Measurements from ENCODE around the gene TBX4. TPM values are rescaled to one million over a fixed set of nuclear protein-coding genes. Genes with fewer than 3 reads are reported as not detected.
"Not testable (repeated sequence)": the region's sequence is repeated elsewhere in the genome, so short reads cannot be mapped to it uniquely, and the experiment has no call there.

The TBX4 gene
- total RNA-seq, 1 donor from 2014 or later, result not detected

DNA sequence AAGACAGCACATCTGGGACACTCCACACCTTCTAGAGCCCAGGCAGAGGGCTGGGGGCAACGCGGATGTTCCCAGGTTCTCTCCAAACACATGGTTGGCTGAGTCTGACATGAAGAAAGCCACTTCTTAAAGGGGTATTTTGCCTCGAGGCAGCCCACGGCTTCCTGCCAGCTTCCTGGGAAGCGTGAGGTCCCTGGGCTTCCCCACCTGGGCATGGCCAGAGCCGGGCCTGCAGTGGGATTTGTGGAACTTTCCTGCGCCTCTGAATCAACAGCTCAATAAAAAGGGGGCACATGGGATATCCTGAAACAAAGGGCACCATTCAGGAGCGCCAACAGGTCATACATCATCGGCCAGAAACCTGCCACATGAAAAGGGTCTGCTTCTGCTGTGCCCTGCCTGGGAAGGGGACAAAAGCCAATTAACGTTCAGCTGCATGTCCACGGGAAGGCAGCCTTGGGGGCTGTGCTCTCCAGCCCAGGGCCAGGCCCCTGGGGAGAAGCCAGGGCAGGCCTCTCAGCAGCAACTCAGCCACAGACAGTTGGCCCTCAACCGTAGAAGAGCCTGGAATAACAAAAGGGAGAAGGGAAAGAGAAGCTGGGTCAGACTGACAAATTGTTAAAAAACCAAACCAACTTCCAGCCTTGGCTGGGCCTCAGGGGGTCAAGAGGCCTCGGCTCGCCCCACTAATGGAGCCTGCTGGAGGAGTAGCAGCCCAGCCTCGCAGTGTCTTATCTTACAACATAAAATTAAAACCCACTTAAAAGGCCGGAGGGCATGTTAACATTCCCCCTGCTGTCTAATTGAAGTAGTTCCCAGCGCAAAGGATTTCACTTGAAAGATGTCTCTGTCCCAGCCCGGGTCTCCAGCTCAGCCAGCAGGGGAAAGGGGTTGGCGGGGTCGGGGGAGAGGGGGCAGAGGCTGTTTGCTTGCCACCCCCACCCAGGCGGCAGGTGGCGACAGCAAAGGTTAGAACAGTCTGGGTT, 34.2 kb downstream of the TBX4 start:
- ATAC-seq, result no peak

- ATAC-seq, result no peak
These were observed 35.2 kb downstream of the TBX4 start for GRCh38 chr17:61487161-61487988.

GRCh38 chr17:61487989-61488595, 35.9 kb downstream of the TBX4 start:
- ATAC-seq, result no peak

DNA sequence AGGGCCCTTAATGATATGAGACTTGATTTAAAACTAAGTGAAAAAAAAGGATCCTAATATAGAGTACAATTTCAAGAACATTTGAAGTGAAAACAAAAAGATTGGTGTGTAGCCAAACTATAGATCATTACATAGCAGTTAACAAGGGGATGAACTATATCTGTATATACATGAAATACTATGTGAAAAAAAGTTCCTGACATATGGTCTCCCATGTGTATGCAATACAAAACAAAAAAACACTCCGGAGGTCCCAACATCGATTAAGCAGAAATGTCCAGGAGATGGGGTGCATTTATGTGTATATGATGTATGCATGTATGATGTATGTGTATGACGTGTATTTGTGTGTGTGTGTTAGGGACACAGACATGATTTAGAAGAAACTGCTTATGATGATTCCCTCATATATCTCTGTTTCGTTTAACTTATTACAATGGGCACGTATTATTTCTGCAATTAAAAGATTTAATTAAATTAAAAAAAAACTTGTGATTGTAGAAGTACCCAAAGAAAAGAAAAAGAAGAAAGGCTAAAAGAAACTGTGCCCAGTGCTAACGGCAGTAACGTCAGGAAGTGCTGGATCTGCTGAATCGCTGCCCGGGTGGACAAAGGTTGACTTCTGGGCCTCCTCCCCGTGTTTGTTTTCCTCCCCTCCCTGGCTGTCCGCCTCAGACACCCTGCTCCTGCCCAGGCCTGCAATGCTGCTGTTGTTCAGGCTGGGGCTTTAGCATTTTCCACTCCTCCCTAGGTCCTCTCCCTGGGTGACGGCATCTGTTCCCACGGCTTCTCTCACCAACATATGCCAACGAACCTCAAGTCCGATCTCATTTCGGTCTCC, 36.9 kb downstream of the TBX4 start:
- peak; percentile 76 for ATAC-seq

GRCh38 chr17:61489719-61490490, 37.7 kb downstream of the TBX4 start:
- ATAC-seq, result no peak

GRCh38 chr17:61490540-61490975, 38.3 kb downstream of the TBX4 start:
- ATAC-seq, result peak; percentile 85

DNA sequence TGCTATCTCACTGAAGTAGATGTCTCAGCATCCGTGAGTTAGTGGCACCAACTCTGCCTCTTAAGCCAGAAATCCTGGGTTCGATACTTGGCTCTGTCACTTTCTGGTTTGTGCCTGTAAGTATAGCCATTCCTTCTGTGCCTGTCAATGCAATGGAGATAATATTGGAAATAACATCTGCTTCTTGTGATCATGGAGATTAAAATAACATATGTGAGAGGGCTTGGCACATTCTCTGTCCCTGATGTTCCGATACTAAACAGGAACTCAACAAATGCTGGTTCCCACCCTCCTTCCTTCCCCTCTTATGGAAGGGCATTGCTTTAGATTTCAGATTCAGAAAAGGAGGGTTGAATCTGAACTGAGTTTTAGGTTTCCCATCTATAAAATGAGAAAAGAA, 39.8 kb downstream of the TBX4 start:
- no peak for ATAC-seq

- no peak for ATAC-seq
These were observed 40.7 kb downstream of the TBX4 start for GRCh38 chr17:61492759-61493526.

- ATAC-seq, result not testable (repeated sequence)
These were observed 41.7 kb downstream of the TBX4 start for GRCh38 chr17:61493830-61494324.

- no peak for ATAC-seq
These were observed 42.3 kb downstream of the TBX4 start for GRCh38 chr17:61494325-61495160.

DNA sequence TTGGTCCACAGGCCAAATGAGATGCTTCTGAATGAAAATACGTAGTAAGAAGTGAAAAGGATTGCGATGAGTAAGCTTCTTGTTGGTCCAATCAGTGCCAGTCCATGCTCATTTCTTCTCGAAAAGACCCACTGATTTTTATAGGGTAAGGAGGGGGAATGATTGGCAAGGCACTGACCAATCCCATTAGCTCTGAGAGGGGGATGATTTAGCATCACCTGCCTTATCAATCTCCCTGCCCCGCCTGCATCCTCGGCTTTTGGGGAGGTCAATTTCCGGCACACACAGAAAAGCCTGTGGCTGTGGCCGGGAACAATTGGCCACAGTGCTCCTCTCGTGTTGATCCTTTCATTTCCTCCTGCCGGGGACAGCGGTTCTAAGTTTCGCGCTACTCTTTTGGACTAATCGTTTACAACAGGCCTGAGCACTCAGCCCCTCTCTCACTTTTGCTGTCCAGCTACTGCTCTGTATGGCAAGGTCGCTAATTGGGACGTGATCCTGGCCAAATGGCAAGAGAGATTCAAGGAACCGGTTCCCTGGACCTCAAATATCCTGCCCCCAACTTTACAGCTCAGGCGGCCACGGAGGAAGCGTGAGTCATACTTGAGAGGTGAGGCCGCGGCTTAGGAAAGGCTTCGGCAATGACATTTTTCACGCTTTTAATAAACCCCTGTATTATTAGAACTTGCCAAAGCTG, 43.1 kb downstream of the TBX4 start:
- ATAC-seq, result peak; percentile 65

- ATAC-seq, result no peak
These were observed 44.1 kb downstream of the TBX4 start for GRCh38 chr17:61496174-61496956.

DNA sequence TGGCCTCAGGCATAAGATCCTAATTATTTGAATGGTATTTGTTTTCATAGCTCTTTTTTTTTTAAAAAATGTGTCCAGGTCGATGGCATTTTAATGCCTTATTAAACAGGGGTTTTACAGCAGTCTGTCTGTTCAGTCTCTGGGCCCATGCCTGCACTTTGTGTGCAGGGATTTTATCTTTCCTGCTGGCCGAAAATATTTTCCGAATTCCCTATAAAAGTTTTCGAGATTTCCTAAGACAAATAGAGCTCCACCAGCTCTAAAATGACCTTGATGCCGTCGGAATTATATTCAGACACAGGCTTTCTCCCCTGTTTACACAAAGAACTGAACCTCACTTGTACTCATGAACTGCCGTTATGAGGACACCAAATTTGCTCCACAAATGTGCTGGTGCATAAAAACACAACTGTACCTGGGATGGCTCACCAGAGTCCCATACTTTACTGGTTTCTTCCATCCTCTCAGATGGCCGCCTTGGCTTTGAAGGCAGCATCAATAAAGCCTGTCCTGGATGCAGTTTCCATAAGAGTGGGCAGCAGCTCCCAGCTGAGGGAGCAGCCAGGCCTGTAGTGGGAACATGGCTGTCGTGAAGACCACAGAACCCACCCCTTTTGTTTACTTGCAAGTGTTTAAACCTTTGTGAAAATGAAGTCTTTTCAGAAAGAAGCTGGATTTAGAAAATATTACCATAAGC, 44.9 kb downstream of the TBX4 start:
- no peak for ATAC-seq

DNA sequence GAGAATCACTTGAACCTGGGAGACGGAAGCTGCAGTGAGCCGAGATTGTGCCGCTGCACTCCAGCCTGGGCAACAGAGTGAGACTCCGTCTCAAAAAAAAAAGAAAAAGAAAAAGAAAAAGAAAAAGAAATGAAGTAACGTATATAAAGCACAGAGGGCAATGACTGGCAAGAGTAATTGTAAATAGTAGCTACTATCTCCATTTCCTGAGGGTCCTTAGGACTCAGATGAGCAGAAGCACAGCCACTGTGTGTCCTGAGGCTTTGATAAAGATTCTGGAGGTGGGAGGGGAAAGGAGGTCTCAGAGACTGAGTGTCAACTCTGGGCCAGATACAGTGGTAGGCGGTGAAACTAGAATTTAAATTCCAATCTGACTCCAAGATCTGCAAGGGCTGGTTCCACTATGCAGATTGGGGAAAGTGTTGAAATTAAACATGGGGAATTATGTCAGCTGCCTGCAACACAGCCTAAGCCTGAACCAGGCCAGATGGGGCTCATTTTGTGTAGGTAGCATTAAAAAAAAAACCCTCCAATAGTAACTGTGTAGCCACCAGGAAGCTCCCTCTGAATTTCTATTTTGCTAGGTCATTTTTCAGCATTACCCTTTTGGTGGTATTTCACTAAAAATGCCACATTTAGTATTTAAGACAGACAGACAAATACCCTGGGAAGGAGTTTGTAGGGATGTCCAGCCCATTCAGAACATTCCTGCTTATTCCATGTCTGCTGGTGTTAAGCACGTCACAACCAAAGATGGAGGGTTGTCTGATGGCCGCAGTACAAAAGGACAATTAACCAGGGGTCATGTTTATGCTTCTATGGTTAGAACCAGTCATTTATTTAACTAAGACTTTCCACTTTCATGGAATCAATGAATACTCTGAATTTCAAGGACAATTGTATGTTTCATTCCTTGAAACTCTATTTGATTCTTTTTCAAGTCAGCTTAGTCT, 46.1 kb downstream of the TBX4 start:
- no peak for ATAC-seq

DNA sequence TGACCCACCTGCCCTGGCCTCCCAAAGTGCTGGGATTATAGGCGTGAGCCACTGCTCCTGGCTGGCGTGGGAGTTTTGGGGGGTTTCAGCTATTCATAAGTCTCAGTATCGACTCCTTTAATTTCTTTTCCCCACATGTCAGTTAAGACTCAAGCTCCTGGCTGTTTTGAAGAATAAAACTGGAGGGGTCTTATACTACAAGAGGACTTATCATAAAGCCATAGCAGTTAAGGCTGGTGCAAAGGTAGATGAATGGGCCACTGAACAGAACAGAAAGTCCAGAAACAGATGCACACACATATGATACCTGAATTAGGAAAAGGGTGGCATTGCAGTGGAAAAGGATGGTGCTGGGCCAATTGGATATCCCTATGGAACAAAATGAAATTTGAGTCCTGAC, 47.4 kb downstream of the TBX4 start:
- ATAC-seq, result no peak

- no peak for ATAC-seq
These were observed 48.1 kb downstream of the TBX4 start for GRCh38 chr17:61500287-61500686.
